NCI-H2029 treated with DMSO at 0.1 percent for 48 hours (cell line): ENCODE measurements around the gene OR51B5.
"Not testable (repeated sequence)": the region's sequence is repeated elsewhere in the genome, so short reads cannot be mapped to it uniquely, and the experiment has no call there.

Source experiments
- DNase-seq: peaks from one replicate; lab custom pipeline; 2025; lab: John Stamatoyannopoulos, UW

Gene OR51B5, protein sequence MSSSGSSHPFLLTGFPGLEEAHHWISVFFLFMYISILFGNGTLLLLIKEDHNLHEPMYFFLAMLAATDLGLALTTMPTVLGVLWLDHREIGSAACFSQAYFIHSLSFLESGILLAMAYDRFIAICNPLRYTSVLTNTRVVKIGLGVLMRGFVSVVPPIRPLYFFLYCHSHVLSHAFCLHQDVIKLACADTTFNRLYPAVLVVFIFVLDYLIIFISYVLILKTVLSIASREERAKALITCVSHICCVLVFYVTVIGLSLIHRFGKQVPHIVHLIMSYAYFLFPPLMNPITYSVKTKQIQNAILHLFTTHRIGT

DNA sequence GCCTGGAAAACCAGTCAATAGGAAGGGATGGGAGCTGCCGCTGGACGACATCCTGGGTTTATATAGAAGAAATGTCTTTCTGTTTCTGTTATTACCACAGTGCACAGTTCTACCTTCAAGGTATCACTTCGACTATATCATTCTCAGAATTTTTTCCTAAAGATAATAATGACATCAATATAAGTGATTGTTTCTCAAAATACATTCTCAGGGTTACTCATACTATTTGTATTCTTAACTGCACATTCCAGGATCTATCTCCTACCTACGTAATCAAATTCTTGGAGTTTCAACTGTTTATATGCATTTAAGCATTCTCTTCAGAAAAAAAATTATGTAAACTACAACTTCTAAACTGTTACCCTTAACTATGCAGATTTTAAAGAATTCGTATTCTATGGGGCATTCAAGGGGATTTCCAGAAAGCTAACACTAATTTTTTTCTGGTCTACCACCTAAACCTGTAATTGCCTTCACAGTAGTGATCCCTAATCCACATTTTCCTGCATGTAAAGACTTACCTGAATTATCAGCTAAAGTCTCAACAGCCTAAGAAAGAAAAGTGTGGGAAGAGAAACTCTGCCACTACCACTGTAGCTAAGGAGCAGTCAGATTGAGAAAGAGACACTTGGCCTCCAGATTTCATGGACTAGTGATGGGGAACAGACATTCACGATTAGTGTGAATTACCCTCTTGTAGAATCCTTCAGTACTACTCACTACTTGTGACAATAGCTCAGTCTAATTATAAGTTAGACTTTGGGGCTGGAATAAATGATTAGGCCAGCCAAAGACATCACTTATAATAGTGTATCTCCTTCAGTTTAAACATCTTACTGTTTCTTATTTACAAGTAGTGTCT, at the start of gene OR51B5:
Gene OR51B5, minus strand, starts transcription at position 51 of the 862 bp plus-strand sequence. Its CDS starts 0 bp downstream, at position 51.
- DNase-seq: no peak

DNA sequence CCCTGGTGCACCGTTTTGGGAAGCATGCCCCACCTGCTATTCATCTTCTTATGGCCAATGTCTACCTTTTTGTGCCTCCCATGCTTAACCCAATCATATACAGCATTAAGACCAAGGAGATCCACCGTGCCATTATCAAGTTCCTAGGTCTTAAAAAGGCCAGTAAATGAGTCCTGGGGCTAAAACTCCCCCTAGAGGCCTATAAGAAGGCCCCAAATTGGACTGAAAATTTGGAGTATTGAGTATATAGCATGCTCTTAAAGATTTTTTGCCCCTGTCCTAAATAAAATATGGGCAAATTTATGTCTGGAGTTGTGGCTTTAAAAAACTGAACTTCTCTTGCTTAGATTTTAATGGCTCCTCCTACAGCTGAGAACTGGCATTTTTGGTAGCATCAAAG, 46.9 kb upstream of the OR51B5 start:
- no peak for DNase-seq

DNA sequence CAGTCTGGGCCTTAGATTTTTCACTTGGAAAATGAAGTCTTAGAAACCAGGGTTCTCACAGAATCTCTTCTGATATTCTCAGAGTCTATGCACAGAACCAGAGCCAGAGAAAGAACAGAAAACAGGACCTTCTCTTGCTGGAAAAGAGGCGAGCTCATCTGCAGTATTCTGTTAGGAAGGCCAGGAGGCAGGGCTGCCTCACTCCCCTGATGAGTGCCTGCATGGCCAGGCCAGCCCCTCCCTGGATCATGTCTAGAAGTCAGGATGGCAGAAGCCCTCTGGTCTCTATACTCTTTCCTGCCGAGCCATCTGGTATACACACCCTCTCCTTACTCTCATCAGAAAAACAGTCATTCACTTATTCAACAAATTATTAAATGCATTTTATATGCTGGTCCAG, 41.0 kb upstream of the OR51B5 start:
- no peak for DNase-seq

DNA sequence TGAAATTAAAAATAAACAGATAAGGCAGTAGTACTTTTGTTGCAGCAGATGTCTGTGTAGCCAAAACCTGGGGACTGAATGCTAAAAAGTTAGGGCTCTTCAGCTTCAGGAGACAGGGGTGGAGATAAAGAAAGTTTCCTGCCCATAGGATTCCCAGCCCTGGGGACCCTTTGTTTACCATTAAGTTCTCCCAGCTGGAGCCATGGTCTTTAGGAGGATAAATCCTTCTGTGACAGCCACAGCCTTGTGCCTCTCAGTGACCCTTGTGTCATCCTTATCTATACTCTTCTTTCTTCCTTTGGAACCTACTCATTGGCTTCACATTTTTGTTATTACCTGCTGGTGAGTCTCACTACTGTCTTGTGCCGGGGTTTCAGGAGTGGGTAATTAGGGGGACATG, 40.3 kb upstream of the OR51B5 start, which contains the start of gene OR51M1:
Gene OR51M1, plus strand, starts transcription at position 237 of the 400 bp plus-strand sequence. CDS start 5,587 bp downstream, outside the sequence.
- no peak for DNase-seq

DNA sequence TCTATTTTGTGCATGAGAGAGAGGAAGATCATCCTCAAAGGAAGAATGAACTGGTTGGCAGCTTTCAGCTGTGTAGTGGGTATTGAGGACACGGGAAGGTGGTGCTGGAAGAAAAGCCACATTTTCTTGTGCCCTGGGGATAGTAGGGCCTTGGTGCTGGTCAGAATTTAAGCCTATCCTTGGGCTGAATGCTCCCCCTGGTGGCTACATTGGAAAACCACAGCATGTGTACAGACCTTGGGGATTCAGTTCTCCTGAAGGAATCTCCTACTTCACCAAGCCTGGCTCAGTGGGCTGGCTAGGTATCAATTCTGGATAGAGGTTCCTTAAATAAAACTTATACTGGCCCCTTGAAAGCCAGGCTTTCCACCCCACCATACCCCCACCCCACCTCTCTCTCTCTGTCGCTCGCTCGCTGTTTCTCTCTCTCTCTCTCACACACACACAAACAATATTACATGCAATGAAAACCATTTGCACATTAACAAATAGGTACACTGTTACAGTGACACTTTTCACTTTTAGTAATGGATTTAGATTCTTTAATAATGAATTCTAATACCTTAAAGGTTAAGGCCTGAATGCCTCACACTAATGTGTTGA, 37.5 kb upstream of the OR51B5 start:
- peak; percentile 34 for DNase-seq

DNA sequence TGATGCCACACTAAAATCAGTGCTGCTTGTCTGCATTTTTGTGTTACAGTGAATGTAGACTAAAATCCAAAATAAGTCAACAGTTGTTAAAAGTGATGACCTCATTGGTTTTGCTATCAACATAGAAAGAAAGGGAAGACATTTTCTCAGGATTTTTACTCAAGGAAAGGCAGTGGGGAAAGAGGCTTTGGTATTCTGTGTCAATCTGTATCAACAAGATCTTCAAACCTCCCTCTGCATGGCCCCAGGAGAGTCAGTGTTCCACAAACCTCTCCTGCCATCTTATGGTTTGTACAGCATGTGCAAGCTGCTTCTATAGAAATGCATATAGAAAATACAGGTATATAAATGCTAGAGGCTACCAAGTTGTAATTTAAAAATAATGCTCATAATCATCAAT, 26.5 kb upstream of the OR51B5 start:
- no peak for DNase-seq

DNA sequence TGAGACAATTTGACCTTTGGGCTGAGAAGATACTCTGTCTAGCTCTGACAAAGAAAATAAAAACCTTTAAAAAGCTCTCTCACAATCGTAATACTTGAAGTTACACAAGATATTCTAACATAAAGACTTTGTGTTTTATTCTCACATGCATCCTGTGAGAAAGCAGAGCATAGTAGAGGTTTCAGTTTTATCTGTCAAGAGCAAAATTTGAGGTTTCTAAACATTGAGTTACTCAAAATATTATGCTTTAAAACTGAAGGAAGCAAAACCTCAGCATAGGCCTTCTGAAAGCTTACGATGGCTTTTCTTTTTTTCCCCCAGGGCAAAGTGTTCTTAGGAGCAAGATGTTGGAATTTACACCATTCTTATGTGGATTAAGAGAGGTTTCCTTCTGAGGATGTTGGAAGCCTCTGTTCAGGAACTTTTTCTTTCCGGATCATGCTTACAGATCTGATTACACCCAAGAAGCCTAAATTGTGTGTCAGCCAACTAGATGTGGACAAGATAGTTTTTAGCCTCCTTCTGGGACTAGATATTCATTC, 25.2 kb upstream of the OR51B5 start:
- DNase-seq: no peak

DNA sequence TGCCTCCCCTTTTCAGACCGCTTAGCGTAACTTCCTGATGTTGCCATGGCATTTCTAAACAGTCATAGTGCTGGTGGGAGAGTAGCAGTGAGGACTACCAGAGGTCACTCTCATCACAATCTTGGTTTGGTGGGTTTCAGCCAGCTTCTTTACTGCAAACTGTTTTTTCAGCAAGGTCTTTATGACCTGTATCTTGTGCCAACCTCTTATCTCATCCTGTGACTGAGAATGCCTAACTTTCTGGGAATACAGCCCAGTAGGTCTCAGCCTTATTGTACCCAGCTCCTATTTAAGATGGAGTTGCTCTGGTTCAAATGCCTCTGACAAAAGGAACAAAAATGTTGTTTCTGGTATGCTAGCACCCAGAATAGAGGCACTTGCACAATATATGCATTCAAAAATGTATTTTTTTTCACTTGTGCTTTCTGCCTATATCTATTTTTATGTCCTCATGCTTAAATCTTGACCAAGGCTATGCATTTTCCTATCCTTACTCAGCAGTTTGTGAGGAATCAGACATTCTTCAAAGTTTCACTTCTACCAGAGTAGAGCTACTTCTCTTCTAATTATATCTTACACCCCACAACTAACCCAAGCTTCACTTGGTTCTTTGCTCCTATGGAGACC, 24.2 kb upstream of the OR51B5 start:
- no peak for DNase-seq

DNA sequence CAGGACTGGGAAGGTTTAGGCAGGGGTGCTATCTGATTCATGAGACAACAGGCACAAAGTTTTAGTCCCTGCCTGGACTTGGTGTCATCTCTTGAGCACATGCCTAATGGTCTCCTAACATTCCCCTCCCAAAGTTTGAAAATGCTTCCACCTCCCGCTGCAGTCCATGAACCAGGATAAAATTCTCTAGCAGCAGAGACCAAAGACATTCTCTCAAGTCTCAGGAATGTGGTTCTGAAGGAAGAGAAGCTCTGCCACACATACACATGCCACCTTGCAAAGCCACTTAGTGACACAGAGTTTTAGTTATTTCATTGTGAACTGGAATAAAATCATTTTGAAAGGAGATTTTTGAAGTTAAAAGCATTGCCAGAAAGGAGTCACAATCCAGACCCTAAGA, 23.5 kb upstream of the OR51B5 start:
- no peak for DNase-seq

DNA sequence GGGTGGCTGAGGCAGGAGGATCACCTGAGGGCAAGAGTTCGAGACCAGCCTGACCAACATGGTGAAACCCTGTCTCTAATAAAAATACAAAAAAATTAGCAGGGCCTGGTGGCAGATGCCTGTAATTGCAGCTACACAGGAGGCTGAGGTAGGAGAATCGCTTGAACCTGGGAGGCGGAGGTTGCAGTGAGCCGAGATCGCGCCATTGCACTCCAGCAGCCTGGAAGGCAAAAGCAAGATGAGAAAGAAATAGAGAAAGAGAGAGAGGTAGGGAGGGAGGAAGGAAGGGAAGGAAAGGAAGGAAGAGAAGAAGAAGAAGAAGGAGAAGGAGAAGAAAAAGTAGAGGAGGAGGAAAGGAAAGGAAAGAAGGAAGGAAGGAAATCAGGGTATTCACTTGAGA, 23.0 kb upstream of the OR51B5 start:
- DNase-seq: not testable (repeated sequence)

DNA sequence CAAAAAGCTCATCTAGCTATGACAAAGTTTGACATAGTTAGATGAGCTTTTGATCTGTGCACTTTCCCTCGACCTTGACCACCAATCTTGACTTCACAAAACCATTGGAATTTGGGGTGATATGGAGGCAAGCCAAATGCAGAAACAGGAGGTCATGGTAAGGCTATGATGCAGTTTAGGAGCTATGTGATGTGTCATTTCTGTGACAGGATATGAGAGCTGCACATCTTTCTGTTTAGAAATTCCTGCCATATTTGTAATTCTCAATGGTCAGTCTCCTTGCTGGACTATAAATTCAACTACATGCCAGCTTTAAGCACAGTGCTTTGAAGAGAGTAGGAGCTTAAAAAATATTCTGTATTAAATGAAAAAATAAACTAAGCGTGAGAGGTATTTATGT, 20.9 kb upstream of the OR51B5 start:
- DNase-seq: no peak

DNA sequence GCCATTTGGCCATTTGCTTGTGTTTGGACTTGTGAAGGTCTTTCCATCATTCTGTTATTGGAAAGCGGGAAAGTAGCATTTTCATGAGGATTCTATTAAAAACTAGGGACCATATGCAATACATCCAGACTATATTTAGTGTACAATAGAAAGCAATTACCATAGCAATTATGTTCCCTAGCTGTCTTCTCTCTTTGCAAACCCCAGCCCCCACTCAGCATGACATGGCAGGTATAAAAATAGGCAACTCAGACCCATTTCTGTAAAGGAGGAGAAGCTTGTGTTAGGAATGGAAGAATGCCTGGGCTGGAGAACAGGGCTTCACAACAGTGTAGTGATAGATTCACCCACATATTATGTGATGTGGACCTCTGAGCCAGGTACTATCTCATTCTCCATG, 20.4 kb upstream of the OR51B5 start:
- no peak for DNase-seq

DNA sequence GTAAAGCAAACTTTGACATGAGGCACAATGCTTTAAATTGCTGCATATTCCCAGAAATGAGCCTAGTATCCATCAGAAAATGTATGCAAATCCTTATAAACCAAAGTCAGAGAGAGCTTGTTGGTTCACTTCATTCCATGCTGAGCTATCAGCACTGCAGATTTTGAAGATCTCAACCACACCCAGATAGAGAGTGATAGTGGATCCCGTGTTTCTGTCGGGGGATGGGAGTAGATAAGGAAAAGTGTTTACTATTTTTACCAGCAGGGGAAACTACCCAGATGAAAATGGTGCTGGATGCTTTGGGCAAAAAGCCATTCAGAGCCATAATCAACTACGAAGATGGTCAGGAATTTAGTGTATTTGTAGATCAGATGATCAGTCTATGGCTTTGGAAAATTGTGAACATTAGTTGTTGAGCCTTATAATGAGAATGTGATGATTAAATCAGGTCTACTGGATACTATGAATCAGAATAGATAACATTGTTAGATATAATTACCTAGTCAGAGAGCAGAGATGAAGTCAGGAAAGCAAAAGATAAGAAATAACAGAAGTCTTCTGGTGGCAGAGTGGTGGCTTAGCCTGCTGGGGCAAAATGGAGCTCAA, 18.8 kb upstream of the OR51B5 start:
- DNase-seq: no peak

DNA sequence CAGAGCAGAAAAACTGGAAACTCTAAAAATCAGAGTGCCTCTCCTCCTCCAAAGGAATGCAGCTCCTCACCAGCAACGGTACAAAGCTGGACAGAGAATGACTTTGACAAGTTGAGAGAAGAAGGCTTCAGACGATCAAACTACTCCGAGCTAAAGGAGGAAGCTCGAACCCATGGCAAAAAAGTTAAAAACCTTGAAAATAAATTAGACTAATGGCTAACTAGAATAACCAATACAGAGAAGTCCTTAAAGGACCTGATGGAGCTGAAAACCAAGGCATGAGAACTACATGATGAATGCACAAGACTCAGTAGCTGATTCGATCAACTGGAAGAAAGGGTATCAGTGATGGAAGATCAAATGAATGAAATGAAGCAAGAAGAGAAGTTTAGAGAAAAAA, 12.7 kb upstream of the OR51B5 start:
- not testable (repeated sequence) for DNase-seq

DNA sequence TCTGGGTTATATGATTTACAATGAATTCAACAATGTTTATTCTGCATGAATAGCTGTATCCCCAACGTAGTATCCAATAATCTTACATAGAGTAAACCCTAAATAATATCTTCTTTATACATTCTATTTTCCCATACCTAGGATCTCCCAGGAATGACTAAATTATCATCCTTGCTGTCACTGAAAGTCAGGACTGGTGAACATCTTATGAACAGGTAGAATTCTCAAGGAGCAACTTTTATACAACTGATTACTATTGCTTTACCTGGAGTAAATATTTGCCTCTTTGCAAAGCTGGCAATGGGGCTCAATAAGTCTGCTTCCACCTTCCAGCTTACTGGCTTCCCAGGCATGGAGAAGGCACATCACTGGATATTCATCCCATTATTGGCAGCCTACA, 7.9 kb upstream of the OR51B5 start, which contains the start of gene OR51B6:
Gene OR51B6, plus strand, starts transcription at position 301 of the 400 bp plus-strand sequence. Its CDS starts 0 bp downstream, at position 301.
- DNase-seq: no peak

DNA sequence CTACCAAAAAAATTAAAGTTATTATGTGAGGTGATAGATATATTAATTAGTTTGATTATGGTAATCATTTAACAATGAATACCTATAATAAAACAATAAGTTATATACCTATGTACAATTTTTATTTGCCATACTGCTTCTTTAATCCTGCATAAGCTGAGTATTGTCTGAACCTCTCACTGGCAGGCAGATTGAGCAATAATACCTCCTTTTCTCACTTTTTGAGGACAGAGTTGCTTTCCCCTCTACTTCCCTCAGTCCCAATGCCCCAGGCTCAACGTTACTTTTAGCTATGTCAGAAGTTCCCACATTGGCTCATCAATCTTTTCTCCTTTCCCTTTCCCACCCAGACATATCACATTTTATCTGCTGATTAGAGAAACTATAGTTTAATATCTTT, 6.2 kb upstream of the OR51B5 start:
- no peak for DNase-seq

DNA sequence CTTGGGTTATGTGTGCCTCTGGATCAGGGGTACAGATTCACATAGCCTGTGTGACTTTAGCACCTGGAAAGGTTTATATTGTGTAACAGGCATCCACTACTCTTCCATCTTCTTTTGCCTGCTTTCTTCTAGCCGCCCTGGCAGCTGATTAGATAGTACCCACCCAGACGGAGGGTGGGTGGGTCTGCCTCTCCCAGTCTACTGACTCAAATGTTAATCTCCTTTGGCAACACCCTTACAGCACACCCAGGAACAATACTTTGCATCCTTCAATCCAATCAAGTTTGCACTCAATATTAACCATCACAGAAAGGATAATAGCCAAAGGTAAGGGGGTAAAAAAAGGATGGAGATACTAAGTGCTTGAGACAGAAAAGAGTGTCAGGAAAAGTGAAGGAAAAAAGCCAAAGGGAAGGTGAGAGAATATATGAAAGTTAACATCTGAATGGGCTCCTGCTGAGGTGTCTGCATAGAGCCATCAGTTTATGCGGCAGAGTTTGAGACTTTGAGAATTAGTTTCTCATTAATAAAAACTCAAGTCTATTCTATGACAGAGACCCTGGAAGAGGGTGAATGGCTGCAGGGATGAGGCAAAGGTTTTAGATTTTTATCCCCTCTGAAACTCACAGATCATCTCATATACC, 5.3 kb upstream of the OR51B5 start:
- no peak for DNase-seq

DNA sequence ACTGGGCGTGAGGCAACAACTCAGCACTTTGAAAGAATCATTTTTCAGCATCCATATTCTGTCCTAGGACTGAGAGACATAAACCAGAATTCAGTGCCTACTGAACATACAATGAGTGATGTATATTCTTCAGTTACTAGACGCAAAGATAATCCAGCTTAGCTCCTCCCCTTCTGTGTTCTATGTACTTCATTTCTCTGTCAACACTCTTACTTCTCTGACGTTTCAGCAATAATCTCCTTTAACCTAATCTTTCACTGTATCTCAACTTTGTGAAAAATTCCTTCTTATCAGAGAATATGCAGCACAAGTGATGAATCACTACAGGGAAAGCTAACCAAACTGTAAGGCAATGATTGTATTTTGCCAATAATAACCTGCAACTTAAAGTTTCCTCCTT, 2.5 kb upstream of the OR51B5 start:
- no peak for DNase-seq

DNA sequence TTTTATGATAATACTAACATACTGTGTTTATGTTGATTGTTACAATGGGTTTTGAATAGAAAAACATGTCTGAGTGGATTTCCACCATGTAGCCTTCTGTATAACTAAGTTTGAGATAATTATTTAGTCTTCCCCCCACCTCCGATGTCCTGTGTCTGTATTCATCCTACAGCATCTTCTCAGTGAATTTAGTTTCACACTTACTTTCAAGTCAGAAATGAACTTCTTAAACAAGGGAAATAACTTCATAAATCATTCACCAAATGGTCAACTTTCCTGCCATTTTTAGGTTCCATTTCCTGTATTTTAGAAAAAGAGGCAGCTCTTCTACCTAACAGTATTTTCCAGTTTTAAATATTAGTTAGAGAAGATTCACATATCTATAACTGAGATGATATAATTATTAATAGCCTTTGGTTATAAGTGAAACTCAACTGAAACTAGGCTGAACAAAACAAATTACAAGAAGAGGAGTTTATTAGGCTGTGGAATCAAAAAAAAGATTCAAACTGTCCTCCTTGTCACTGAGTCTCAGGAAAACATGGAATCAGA, 3.5 kb downstream of the OR51B5 start:
- DNase-seq: no peak

DNA sequence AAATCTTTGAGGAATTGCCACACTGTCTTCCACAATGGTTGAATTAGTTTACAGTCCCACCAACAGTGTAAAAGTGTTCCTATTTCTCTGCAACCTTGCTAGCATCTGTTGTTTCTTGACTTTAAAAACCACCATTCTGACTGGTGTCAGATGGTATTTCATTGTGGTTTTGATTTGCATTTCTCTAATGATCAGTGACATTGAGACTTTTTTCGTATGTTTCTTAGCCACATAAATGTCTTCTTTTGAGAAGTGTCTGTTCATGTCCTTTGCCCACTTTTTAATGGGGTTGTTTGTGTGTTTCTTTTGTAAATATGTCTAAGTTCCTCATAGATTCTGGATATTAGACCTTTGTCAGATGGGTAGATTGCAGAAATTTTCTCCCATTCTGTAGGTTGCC, 6.1 kb downstream of the OR51B5 start:
- not testable (repeated sequence) for DNase-seq

DNA sequence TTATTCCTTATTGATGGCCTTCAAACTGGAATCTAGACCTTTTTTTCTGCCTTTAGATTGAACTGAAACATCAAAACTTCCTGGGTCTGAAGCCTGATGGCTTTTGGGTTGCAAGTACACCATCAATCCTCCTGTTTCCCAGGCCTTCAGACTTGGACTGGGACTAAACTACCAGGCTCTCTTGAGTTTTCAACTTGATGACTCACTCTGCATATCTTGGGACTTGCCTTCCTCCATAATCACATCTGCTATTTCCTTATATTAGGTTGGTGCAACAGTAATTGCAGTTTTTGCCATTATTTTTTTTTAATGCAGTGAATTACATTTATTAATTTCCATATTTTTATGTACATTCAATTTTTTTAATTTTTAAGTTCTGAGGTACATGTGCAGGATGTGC, 7.0 kb downstream of the OR51B5 start:
- no peak for DNase-seq
